Measurements from ENCODE around the gene MST1.

- TF ChIP-seq POLR2A (IDR thresholded peaks at IDR 0.05; ENCODE audit: low read depth, low read length) (no peak), POLR2AphosphoS5 (IDR thresholded peaks at IDR 0.05; ENCODE audit: low read depth, low read length) (no peak), TAF1 (IDR thresholded peaks at IDR 0.05; ENCODE audit: borderline replicate concordance, low read depth, low read length) (no peak)
Observed at GRCh38 chr3:49655731-49656285, 33.5 kb downstream of the MST1 start.
